HUDEP-2 (cell line): ENCODE results near the gene COL19A1.
A peak's percentile ranks its signal among the peaks of the same experiment; 100 is the strongest.
"Not testable (repeated sequence)": the region's sequence is repeated elsewhere in the genome, so short reads cannot be mapped to it uniquely, and the experiment has no call there.

ENCODE experiments used
- DNase-seq, 76 experiments: peaks; one replicate each; lab custom pipeline; 2025; ENCODE audit not compliant: unreplicated experiment in 76 of 76; lab: John Stamatoyannopoulos, UW

Gene COL19A1

DNA sequence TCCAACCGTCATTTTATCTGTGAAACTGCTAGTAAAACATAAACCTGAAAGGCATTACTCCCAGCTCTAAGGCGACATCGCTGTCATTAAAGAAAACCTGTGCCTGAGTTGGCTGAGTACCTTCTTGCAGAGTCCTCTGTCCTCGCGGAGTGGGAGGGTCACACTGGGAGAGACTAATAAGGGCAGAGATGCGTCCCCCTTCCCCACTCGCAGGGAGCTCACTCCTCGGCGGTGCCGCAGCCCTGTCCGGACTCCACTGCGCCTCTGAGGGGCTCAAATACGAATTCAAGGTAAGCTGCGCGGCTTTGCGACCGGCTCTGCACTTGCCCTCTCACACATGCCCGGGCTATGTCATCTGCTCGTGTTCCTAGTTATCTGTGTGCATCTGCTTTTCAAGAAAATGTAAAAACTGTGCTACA, at the start of gene COL19A1:
COL19A1 (plus strand) TSS at position 206 of the 419 bp plus-strand sequence. CDS start 13,012 bp downstream, outside the sequence.
- DNase-seq, result peak in 17 of 76 experiments; percentile 6 to 39 (median 12)

GRCh38 chr6:69816569-69816968, 49.8 kb upstream of the COL19A1 start:
- DNase-seq, result no peak

GRCh38 chr6:69817358-69817757, 49.0 kb upstream of the COL19A1 start:
- DNase-seq, result no peak

GRCh38 chr6:69818223-69818930, 48.0 kb upstream of the COL19A1 start:
- no peak for DNase-seq

DNA sequence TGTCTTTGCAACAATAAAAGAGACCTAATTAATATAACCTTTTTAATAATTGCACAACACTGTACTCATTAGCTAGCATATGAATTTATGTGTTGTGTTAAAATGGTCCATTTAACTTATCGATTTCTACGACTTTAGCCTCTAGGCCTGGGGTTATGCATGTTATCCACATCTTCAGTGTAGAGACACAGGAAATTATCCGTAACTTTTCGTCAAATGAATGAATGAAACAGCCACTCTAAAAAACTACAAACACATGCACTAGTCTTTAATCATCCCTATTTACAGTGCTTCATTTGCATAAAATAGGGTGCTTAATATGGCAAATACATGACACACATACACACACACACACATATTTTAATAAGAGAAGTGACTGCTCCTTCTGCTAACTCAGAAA, 47.2 kb upstream of the COL19A1 start:
- no peak for DNase-seq

DNA sequence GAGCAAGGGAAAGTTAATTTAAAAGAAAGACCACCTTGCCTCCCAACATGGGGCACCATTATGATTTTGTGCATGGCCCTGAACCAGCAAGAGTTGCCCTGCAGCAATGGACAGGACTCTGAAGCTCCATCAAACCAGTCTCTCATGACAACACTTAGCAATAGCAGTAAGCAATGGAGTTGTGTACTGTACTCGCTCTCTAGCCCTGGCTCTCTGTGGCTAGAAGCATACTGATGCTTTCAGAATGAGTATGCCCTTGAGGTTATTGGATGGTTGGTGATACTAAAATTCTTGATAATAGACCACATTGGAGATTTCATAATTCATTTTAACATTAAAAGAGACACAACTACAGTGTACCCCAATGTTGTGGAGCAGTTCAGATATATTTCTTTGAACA, 46.3 kb upstream of the COL19A1 start:
- DNase-seq, result no peak

GRCh38 chr6:69820438-69820837, 45.9 kb upstream of the COL19A1 start:
- peak in 12 of 76 experiments; percentile 8 to 29 (median 20) for DNase-seq

GRCh38 chr6:69824355-69824754, 42.0 kb upstream of the COL19A1 start:
- not testable (repeated sequence) for DNase-seq

DNA sequence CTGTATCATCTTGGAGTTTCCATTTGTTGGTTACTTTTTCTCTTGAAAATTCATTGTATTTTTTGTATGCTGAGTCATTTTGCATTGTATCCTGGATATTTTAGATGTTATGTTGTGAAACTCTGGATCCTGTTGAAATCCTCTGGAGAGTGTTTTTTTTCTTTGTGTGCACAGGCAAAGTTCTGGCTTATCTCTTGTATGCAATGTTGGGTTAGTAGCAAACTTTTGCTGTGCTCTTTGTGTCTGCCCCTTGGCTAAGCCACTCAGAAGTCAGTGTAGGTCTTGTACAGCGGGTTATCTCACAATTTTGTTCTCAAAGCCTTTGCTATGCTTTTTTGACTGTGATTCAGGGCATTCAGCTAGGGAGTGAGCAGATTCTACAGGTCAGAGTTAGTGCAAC, 40.5 kb upstream of the COL19A1 start:
- no peak for DNase-seq

DNA sequence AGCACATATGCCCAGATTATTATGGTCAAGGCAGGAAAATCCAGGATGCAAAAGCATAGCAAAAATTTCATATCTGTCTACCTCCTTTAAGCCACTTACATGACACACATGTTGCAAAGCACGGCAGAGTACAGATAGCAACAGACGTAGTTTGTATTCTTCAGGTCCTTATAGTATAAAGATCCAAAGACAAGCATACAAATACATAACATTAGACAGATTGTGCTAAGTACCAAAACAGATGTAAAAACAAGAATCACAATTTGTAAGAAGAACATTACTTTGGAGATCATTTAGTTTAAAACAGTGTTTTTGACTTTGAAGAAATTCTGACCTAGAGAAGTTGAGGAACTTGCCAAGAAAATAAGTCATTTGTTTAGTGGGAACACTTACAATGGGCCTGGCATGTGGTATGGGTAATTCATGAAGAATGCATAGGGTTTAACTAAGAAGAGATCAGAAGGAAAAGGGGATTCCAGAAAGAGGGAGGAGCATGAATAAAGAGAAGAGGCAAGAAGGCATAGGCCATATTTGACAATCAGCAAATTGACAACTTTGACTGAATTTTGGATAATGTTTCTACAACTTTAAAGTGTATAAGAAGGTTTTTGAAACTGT, 39.0 kb upstream of the COL19A1 start:
- DNase-seq, result no peak

- DNase-seq, result no peak
Observed at GRCh38 chr6:69832558-69832957, 33.8 kb upstream of the COL19A1 start.

DNA sequence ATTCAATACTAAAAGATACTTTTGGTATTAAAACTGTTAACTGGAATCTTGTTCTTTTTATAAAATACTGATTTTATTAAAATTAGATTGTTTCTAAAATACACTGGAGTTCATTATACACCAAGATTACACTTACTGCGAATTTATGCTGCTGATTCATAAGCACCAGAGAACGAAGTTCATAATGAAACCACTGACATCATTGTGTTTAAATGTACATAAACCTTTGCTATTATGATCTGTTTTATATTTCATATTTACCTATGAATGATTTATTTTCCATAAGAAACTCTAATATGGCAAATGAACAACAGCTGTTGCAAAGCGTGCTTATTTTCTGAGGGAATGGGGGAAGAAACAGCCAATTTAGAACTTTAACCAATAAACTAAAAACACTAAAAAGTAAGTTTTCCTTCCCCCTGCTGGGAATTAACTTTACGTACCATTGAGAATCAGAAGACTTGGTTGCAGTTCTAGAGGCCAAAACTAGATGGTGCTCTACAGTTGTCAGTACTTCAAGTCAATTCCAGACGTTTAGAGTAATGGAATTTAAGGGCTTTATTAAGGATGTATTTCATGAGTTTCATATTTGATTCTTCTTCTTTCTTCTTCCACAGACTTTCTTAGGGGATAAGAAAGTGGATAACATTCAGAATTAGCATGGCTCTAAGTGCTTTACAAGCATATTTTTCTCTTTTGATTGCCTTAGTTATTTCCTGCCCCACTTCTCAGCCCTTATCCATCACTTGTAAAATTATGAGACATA, 30.8 kb upstream of the COL19A1 start:
- peak in 23 of 76 experiments; percentile 7 to 69 (median 35) for DNase-seq

DNA sequence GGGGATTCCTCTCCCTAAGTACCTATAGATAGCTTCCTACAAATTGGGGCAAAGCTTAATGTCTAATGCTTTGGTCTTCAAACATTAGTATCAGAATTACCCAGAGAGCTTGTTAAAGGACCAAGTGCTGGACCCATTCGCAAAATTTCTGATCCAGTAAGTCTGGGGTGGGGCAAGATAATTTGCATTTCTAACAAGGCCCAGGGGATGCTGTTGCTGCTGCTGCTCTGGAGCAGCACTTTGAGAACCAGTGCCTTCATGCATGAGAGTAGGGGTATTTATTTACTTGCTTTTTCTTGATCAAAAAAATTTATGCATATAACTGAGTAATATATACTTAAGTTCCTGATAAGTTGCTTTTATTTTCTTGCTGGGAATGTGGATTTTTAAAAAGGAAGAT, 24.5 kb upstream of the COL19A1 start:
- DNase-seq, result no peak

- DNase-seq, result no peak
Observed at GRCh38 chr6:69843189-69843588, 23.2 kb upstream of the COL19A1 start.

- DNase-seq, result no peak
Observed at GRCh38 chr6:69846312-69846711, 20.0 kb upstream of the COL19A1 start.

DNA sequence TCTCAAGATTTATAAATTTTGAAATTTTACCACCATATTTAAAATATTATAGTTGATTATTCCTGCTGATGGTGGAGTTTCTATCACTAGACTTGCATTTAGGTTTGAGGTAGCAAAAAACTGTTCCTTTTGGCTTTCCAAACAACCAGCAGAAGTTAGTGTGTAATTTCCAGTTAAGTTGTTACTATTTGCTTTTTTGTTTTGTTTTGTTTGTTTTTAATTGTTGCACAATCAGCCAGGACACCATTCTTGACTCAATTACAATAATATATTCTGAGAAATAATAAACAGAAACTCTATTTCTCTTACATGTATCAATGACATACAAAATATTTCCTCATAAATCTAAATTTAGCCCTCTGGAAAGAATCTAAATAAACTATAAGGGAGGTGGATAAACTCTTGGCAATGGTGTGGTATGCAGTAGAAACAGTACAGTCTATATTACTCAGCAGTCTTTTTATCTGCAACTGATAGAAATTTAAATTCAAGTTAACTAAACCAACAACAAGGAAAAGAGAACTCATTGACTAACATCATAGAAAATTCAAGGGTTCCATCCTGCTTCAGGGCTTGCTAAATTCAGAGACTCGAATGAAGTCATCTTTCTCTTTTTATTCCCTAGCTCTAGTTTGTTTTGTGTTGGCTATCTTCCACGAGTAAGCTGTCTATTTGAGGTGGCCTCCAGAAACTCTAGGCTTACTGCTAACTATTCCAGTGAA, 19.4 kb upstream of the COL19A1 start:
- DNase-seq, result no peak

DNA sequence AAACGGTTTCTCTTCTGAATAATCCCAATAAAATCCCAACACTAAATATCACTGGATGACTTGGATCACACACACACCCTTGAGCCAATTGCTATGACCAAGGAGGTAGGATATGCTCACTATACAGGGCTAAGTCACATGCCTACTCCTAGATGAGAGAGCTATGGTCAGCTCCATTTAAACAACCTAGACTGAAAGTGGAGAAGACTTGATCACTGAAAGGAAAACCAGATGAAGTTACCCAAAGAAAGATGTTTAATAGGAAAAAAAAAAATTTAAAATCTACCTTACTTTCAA, 18.9 kb upstream of the COL19A1 start:
- DNase-seq, result no peak

DNA sequence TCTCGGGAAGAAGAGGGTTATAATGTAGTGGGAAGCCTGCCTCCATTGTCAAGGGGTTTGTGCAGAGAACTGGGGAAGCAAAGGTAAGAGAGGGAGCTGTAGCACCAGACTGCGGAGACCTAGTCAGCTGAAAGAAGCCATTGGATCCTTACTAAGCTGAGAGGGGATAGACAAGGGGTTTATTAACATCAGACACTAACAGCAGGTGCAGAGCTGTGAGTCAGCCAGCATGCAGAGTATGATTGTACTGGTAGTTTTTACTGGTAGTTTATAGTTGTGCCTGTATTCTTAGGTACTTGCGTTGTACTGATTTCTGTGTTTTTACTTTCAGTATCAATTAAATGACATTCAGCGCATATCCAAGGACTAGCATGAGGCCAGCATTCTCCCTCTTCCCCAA, 17.8 kb upstream of the COL19A1 start:
- no peak for DNase-seq

- no peak for DNase-seq
Observed at GRCh38 chr6:69852706-69853105, 13.7 kb upstream of the COL19A1 start.

GRCh38 chr6:69861986-69862385, 4.4 kb upstream of the COL19A1 start:
- DNase-seq, result peak in 1 of 76 experiments; percentile 40

- no peak for DNase-seq
Observed at GRCh38 chr6:69863766-69864165, 2.6 kb upstream of the COL19A1 start.
